ENCODE results near the gene PNPLA5. TPM values are rescaled to one million over a fixed set of nuclear protein-coding genes. Genes with fewer than 3 reads are reported as not detected.

PNPLA5 gene
- total RNA-seq, 1 donor from 2014 or later: not detected

GRCh38 chr22:43835736-43836135 lies 56.1 kb downstream of the PNPLA5 start:
- Histone ChIP-seq H3K36me3 (no peaks in the 10 kb centered on the region), H3K27me3 (no peaks in the 10 kb centered on the region), H3K27ac (no peak overlapping the region), H3K4me3 (no peak overlapping the region), H3K4me1 (no peaks in the 10 kb centered on the region), H3K9me3 (no peaks in the 10 kb centered on the region)
- TF ChIP-seq CTCF (IDR thresholded peaks at IDR 0.05) (no peak), POLR2A (IDR thresholded peaks at IDR 0.05) (no peak), POLR2AphosphoS5 (IDR thresholded peaks at IDR 0.05; ENCODE audit: insufficient read depth in 1 of 2, low read depth in 1 of 2) (no peak)
- no peak for DNase-seq (ENCODE audit: extremely low spot score in 2 of 2)
- intact Hi-C loops (cut with DNase I): no loop called here

DNA sequence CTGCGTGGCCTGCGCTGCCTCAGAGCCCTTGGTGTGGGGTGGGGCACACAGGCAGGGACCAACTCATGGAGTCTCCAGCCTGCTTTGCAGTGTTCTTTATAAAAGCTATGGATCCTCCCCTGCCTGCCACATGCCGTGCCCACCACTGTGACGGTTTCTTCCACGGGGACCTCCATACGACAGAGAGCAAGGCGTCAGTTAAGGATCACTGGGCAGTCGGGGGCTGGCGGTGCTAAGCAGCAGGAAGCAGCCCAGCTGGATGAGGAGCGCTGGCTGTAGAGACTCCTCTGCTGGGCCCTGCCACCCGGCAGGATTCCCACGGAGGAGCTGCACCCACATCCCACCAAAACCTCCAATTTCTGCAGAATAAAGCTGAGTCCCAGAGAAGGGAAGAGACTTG lies 56.6 kb downstream of the PNPLA5 start:
- H3K27me3 ChIP-seq: no peaks in the 10 kb centered on the region
- TF ChIP-seq POLR2A (IDR thresholded peaks at IDR 0.05) (no peak), POLR2AphosphoS5 (IDR thresholded peaks at IDR 0.05; ENCODE audit: insufficient read depth in 1 of 2, low read depth in 1 of 2) (no peak), CTCF (IDR thresholded peaks at IDR 0.05) (no peak)

DNA sequence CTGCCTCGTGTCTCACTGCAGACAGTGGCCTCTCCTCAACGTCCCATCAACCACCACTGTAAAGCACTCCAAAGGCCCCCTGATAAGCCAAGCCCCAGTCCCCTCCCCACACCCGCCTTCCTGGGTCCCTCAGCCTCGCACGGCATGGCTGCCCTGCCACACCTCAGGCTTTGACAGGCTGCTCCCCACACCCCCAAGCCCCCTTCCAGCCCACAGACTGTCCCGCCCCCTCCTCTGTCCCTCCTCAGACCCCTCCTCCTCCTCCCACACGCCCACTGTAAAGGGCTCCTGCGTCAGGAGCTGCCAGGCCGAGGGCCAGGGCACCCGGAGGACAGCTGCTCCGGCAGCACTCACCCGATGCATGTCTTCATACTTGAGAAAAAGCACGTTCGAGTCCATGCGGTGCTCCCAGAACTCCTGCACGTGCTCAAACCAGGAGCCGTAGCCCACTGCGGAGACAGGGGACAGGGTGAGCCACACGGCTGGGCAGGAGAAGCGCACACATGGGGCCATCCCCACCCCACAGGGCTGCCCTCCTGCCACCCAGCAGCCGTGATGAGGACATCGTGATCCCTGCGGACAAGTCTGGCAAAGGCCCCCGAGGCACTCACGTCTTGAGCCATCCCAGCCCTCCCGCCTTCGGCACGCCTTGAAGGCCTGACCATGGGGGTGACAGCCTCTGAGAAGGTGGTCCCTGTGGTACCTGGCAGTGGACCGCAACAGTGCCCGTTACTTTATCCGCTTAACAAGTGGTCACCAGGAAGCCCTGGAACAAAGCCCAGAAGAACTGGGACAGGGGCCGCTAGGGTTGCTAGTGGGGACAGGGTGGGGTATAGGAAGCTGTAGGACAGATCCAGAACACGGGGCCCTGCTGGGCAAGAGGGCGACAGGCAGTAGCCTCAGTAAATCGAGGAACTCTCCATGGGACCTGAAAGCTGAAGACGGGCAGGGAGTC lies 58.2 kb downstream of the PNPLA5 start:
- Histone ChIP-seq H3K36me3 (no peaks in the 10 kb centered on the region), H3K4me1 (peaks cover 13% of the 10 kb centered on the region), H3K4me3 (no peak overlapping the region), H3K27me3 (no peaks in the 10 kb centered on the region), H3K27ac (no peak overlapping the region), H3K9me3 (no peaks in the 10 kb centered on the region)
- DNase-seq (ENCODE audit: extremely low spot score in 2 of 2): no peak
- TF ChIP-seq CTCF (IDR thresholded peaks at IDR 0.05) (no peak), POLR2AphosphoS5 (IDR thresholded peaks at IDR 0.05; ENCODE audit: insufficient read depth in 1 of 2, low read depth in 1 of 2) (no peak), POLR2A (IDR thresholded peaks at IDR 0.05) (no peak)
- intact Hi-C loops (cut with DNase I): no loop called here

More for the DNA sequence above, 56.6 kb downstream of the PNPLA5 start:
- DNase-seq (ENCODE audit: extremely low spot score in 2 of 2): no peak
- Histone ChIP-seq H3K9me3 (no peaks in the 10 kb centered on the region), H3K4me3 (no peak overlapping the region), H3K27ac (no peak overlapping the region), H3K4me1 (no peaks in the 10 kb centered on the region), H3K36me3 (no peaks in the 10 kb centered on the region)
- intact Hi-C loops (cut with DNase I): no loop called here

DNA sequence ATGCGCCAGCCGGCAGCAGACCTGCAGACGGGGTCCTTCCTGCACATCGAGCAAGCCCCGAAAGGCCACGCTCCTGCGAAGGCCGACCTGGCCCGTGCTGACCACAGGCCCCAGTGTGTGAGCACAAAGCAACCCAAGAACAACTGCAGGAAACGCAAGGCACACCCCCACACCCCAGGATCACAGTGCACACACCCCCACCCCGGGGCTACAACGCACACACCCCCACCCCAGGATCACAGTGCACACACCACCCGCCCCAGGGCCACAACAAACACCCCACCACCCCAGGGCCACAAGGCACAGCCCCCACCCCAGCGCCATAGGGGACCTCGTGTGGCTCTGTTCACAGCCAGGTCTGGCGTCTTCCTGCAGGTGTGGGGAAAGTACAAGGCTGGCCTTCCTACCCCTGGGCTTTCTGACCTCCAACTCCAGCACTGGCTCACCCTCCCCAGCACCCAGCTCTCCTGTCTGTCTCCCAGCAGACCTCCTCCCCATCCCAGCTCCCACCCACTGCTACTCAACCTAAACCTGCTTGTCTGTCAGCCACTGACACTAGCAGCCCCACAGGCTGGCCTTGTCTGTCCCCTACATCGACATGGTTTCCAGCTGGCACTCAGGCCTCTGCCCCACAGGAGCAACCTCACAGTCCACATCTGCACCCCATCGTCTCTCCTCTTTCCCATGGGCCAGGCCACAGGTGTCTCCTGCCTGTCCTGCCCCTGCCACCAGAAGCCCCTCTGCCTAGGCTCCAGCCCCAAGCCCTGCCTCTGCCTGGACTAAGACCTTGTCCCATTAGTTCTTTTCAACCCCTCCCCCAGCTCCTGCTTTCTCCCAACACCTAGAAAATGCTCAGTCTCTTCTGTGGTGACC lies 59.2 kb downstream of the PNPLA5 start:
- no peaks in the 10 kb centered on the region for H3K27me3 ChIP-seq
- no peak overlapping the region for H3K4me3 ChIP-seq
- no peaks in the 10 kb centered on the region for H3K9me3 ChIP-seq
- no peaks in the 10 kb centered on the region for H3K36me3 ChIP-seq
- intact Hi-C loops (cut with DNase I): no loop called here
- peaks cover 13% of the 10 kb centered on the region for H3K4me1 ChIP-seq
- TF ChIP-seq CTCF (IDR thresholded peaks at IDR 0.05): no peak
- TF ChIP-seq POLR2A (IDR thresholded peaks at IDR 0.05): no peak
- TF ChIP-seq POLR2AphosphoS5 (IDR thresholded peaks at IDR 0.05; ENCODE audit: insufficient read depth in 1 of 2, low read depth in 1 of 2): no peak
- DNase-seq (ENCODE audit: extremely low spot score in 2 of 2): no peak
- no peak overlapping the region for H3K27ac ChIP-seq

Measured in vagina (tissue), 2 donors.